BLaER1 treated with 17β-estradiol and CSF1 and Interleukin-3, amounts not matched to agents 10 nM and 100 nM (cell line): ENCODE measurements around the gene NLRP9.

ENCODE experiments used
- H3K27ac ChIP-seq, 11 experiments: shearing (Covaris generic); formaldehyde crosslinking; 2 replicates each; pipeline ENCODE4 v1.8.1; 2022
- H3K27me3 ChIP-seq, 11 experiments: shearing (Covaris generic); formaldehyde crosslinking; 2 replicates each; pipeline ENCODE4 v1.8.1; 2022
- H3K36me3 ChIP-seq, 11 experiments: shearing (Covaris generic); formaldehyde crosslinking; 2 replicates each; pipeline ENCODE4 v1.8.1; 2022
- H3K4me1 ChIP-seq, 10 experiments: shearing (Covaris generic); formaldehyde crosslinking; 2 replicates each; pipeline ENCODE4 v1.8.1; 2022
- H3K4me2 ChIP-seq, 11 experiments: shearing (Covaris generic); formaldehyde crosslinking; 2 replicates each; pipeline ENCODE4 v1.8.1; 2022
- H3K4me3 ChIP-seq, 10 experiments: shearing (Covaris generic); formaldehyde crosslinking; 2 replicates each; pipeline ENCODE4 v1.8.1; 2022
- H3K9ac ChIP-seq, 11 experiments: shearing (Covaris generic); formaldehyde crosslinking; 2 replicates each; pipeline ENCODE4 v1.8.1; 2022
- H3K9me3 ChIP-seq, 11 experiments: shearing (Covaris generic); formaldehyde crosslinking; replicated peaks in 1 of 11; 2 replicates each; pipeline ENCODE4 v1.8.1; 2022
- H4K20me1 ChIP-seq, 11 experiments: shearing (Covaris generic); formaldehyde crosslinking; 2 replicates each; pipeline ENCODE4 v1.8.1; 2022
- Cebpa-rat ChIP-seq, 11 experiments: shearing (Covaris generic); IDR thresholded peaks; 2 replicates each; pipeline ENCODE4 v1.8.1; 2022

The NLRP9 gene

DNA sequence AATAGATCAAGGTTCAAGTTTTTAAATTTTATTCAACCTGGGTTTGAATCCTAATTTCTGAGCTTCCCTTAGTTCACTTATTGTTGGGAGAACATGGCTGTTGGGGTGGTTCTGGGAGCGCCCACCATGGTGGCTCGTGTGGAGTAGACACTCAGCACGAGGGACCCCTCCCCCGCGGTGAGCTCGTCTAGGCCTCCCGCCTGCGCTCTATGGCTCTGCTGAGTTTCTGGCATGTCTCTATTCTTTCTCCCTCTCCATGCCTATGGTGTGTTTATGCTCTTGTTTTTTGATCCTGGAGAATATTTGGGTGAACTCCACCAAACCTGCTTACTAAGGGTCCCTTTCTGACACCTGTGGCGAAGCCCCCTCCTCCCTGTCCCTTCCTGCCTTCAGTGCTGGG is 64.7 kb downstream of the NLRP9 start:
- Histone ChIP-seq H3K9ac (peak overlapping the region in 6 of 11 experiments; percentile 17 to 50 (median 32); a peak in 7 of 22 replicates), H3K36me3 (peaks cover 41 to 70% (median 59%) of the 10 kb centered on the region in 11 experiments), H3K4me2 (peak overlapping the region in 4 of 11 experiments; percentile 25 to 74 (median 62); a peak in 4 of 22 replicates), H3K4me1 (peaks cover 38 to 71% (median 67%) of the 10 kb centered on the region in 10 experiments), H3K27ac (peak overlapping the region in 4 of 11 experiments; percentile 0 to 25 (median 20); a peak in 4 of 22 replicates), H3K27me3 (no peaks in the 10 kb centered on the region), H3K9me3 (no peaks in the 10 kb centered on the region), H4K20me1 (peaks cover 56 to 96% (median 83%) of the 10 kb centered on the region in 11 experiments), H3K4me3 (no peak overlapping the region)
- TF ChIP-seq Cebpa-rat (IDR thresholded peaks at IDR 0.05) = no peak

DNA sequence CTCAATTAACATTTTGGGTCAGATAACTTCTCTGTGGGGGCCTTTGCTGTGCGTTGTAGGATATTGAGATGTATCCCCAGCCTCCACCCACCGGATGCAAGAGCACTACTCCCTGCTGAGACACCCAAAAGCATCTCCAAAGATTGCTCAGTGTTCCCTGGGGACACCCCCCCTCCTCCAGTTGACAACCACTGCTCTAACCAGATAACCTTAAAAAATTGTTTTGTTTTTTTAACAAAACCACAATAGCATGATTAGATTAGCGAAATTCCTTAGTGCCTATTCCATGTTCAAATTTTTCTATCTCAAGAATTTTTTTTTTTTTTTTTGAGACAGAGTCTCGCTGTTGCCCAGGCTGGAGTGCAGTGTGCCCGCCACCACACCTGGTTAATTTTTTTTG is 65.8 kb downstream of the NLRP9 start:
- Histone ChIP-seq H3K27ac (peak overlapping the region in 2 of 11 experiments; percentile 3 to 21; a peak in 1 of 22 replicates), H3K4me2 (peak overlapping the region in 10 of 11 experiments; percentile 9 to 74 (median 52); a peak in 19 of 22 replicates), H3K4me3 (no peak overlapping the region), H3K36me3 (peaks cover 50 to 79% (median 69%) of the 10 kb centered on the region in 11 experiments), H3K27me3 (no peaks in the 10 kb centered on the region), H3K4me1 (peaks cover 30 to 61% (median 57%) of the 10 kb centered on the region in 10 experiments), H4K20me1 (peaks cover 64 to 96% (median 85%) of the 10 kb centered on the region in 11 experiments), H3K9ac (peak overlapping the region in 5 of 11 experiments; percentile 5 to 50 (median 25); a peak in 6 of 22 replicates), H3K9me3 (no peaks in the 10 kb centered on the region)
- no peak for TF ChIP-seq Cebpa-rat (IDR thresholded peaks at IDR 0.05)

GRCh38 chr19:55671054-55671378 is 67.2 kb downstream of the NLRP9 start:
- TF ChIP-seq Cebpa-rat (IDR thresholded peaks at IDR 0.05) = no peak
- H4K20me1 ChIP-seq = peaks cover 78 to 96% (median 86%) of the 10 kb centered on the region in 11 experiments
- peaks cover 18 to 47% (median 43%) of the 10 kb centered on the region in 10 experiments; a peak in 19 of 20 replicates for H3K4me1 ChIP-seq
- peaks cover 64 to 85% (median 81%) of the 10 kb centered on the region in 11 experiments for H3K36me3 ChIP-seq
- no peak overlapping the region for H3K27ac ChIP-seq
- no peaks in the 10 kb centered on the region for H3K9me3 ChIP-seq
- H3K4me3 ChIP-seq = no peak overlapping the region
- no peaks in the 10 kb centered on the region for H3K27me3 ChIP-seq
- H3K4me2 ChIP-seq = peak overlapping the region in 6 of 11 experiments; percentile 6 to 74 (median 16); a peak in 6 of 22 replicates
- H3K9ac ChIP-seq = 0 out of 22 replicates have a peak overlapping the region, but pooled peaks of 1 of the 11 experiments have one; percentile 26

DNA sequence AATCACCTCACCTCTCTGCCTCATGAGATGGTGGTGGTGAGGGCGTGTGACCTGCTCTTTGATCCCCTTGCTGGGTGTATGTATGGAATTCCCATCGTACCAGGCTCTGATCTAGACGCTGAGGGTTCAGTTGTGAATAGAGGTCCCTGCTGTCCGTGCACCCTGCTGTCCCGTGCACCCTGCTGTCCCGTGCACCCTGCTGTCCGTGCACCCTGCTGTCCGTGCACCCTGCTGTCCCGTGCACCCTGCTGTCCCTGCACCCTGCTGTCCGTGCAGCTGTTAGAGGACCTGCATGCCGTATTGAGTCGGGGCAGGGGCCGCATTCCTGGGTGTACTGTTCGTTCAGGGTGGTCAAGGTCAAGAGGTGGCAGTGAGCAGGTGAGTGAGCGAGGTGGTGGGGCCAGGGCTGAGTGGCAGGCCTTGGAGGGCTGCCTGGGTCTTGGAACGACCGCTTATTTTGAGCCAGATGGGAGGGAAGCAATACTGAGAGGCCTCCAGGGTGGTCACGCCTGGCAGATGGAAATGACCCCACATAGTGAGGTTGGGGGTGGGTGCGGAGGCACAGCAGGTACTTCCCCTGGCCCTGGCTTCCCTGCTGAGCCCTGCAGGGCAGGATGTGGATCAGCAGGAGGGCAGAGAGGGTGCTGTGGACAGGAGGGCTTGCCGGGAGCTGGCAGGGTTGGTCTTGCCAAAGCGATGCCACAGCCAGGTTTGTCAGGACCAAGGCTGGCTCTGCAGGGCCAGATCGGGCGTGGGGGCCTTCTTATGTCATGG is 67.7 kb downstream of the NLRP9 start:
- no peak overlapping the region for H3K4me3 ChIP-seq
- peak overlapping the region in 6 of 11 experiments; percentile 6 to 59 (median 10); a peak in 6 of 22 replicates for H3K4me2 ChIP-seq
- H4K20me1 ChIP-seq = peaks cover 83 to 96% (median 90%) of the 10 kb centered on the region in 11 experiments
- peaks cover 69 to 90% (median 87%) of the 10 kb centered on the region in 11 experiments for H3K36me3 ChIP-seq
- peaks cover 18 to 44% (median 39%) of the 10 kb centered on the region in 10 experiments; a peak in 19 of 20 replicates for H3K4me1 ChIP-seq
- TF ChIP-seq Cebpa-rat (IDR thresholded peaks at IDR 0.05) = no peak
- no peaks in the 10 kb centered on the region for H3K9me3 ChIP-seq
- no peak overlapping the region for H3K9ac ChIP-seq
- H3K27ac ChIP-seq = no peak overlapping the region
- no peaks in the 10 kb centered on the region for H3K27me3 ChIP-seq

DNA sequence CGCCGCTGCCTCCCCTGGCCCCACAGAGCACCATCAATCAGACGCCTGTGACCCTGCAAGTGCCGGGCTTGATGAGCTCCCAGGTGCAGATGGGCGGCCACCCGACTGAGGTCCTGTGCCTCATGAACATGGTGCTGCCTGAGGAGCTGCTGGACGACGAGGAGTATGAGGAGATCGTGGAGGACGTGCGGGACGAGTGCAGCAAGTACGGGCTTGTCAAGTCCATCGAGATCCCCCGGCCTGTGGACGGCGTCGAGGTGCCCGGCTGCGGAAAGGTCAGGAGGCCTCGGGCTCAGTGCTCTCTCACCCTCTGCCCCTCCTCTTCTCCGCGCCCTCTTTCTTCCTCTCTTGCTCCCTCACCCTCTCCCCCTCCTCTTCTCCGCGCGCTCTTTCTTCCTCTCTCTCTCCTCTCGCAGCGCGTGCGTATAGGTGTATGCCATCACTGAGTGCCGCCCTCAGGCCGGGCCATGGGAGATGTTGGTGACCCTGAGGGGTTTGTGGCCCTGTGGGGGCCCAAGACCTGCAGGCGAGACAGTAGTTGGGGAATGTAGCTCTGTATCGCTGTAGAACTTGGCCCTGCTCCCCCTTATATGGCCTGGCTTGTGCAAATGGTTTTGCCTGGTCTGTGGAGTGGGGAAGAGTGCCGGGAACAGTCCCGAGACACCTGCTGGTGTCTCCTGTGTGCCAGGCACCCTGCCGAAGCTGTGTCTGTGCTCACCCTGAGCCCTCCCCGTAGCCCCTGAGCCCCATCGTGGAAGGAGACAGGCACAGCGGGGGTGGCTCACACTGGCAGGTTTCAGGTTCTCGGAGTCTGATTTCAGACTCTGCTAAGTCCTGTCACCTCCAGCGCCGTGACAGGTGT is 68.6 kb downstream of the NLRP9 start:
- no peak for TF ChIP-seq Cebpa-rat (IDR thresholded peaks at IDR 0.05)
- Histone ChIP-seq H3K4me1 (peaks cover 18 to 43% (median 39%) of the 10 kb centered on the region in 10 experiments; a peak in 19 of 20 replicates), H3K4me3 (no peak overlapping the region), H3K27me3 (no peaks in the 10 kb centered on the region), H3K4me2 (0 out of 22 replicates have a peak overlapping the region, but pooled peaks of 1 of the 11 experiments have one; percentile 9), H3K9ac (no peak overlapping the region), H3K36me3 (peaks cover 76 to 97% (median 94%) of the 10 kb centered on the region in 11 experiments), H4K20me1 (peaks cover 91 to 98% (median 97%) of the 10 kb centered on the region in 11 experiments), H3K9me3 (no peaks in the 10 kb centered on the region), H3K27ac (no peak overlapping the region)

- peaks cover 85 to 100% (median 97%) of the 10 kb centered on the region in 11 experiments for H3K36me3 ChIP-seq
- peaks cover 13 to 38% (median 35%) of the 10 kb centered on the region in 10 experiments; a peak in 19 of 20 replicates for H3K4me1 ChIP-seq
- H3K4me2 ChIP-seq = no peak overlapping the region
Measured at GRCh38 chr19:55668603-55669348, 69.4 kb downstream of the NLRP9 start.

GRCh38 chr19:55667958-55668357 is 70.2 kb downstream of the NLRP9 start:
- peaks cover 14 to 32% (median 28%) of the 10 kb centered on the region in 10 experiments; a peak in 19 of 20 replicates for H3K4me1 ChIP-seq
- H3K4me3 ChIP-seq = no peak overlapping the region
- no peak overlapping the region for H3K4me2 ChIP-seq
- H4K20me1 ChIP-seq = peaks cover 99 to 100% (median 100%) of the 10 kb centered on the region in 11 experiments
- H3K27me3 ChIP-seq = no peaks in the 10 kb centered on the region
- H3K27ac ChIP-seq = no peak overlapping the region
- H3K36me3 ChIP-seq = peaks cover 85 to 100% (median 97%) of the 10 kb centered on the region in 11 experiments
- TF ChIP-seq Cebpa-rat (IDR thresholded peaks at IDR 0.05) = no peak
- H3K9ac ChIP-seq = no peak overlapping the region
- no peaks in the 10 kb centered on the region for H3K9me3 ChIP-seq

More at GRCh38 chr19:55668603-55669348, 69.4 kb downstream of the NLRP9 start:
- Histone ChIP-seq H4K20me1 (peaks cover 98 to 100% (median 100%) of the 10 kb centered on the region in 11 experiments), H3K27me3 (no peaks in the 10 kb centered on the region), H3K27ac (no peak overlapping the region), H3K4me3 (no peak overlapping the region), H3K9ac (no peak overlapping the region), H3K9me3 (no peaks in the 10 kb centered on the region)
- TF ChIP-seq Cebpa-rat (IDR thresholded peaks at IDR 0.05) = no peak

- H3K9me3 ChIP-seq = no peaks in the 10 kb centered on the region
- TF ChIP-seq Cebpa-rat (IDR thresholded peaks at IDR 0.05) = no peak
Measured at GRCh38 chr19:55667511-55667910, 70.7 kb downstream of the NLRP9 start.

More at GRCh38 chr19:55667511-55667910, 70.7 kb downstream of the NLRP9 start:
- Histone ChIP-seq H3K27me3 (no peaks in the 10 kb centered on the region), H4K20me1 (peaks cover 99 to 100% (median 100%) of the 10 kb centered on the region in 11 experiments), H3K4me2 (no peak overlapping the region), H3K4me1 (peaks cover 19 to 32% (median 24%) of the 10 kb centered on the region in 10 experiments; a peak in 19 of 20 replicates), H3K9ac (peak overlapping the region in 1 of 11 experiments; percentile 11; a peak in 1 of 22 replicates), H3K4me3 (no peak overlapping the region), H3K36me3 (peaks cover 86 to 100% (median 97%) of the 10 kb centered on the region in 11 experiments), H3K27ac (no peak overlapping the region)
